ENCODE measurements around the gene MEG3.

The MEG3 gene

DNA sequence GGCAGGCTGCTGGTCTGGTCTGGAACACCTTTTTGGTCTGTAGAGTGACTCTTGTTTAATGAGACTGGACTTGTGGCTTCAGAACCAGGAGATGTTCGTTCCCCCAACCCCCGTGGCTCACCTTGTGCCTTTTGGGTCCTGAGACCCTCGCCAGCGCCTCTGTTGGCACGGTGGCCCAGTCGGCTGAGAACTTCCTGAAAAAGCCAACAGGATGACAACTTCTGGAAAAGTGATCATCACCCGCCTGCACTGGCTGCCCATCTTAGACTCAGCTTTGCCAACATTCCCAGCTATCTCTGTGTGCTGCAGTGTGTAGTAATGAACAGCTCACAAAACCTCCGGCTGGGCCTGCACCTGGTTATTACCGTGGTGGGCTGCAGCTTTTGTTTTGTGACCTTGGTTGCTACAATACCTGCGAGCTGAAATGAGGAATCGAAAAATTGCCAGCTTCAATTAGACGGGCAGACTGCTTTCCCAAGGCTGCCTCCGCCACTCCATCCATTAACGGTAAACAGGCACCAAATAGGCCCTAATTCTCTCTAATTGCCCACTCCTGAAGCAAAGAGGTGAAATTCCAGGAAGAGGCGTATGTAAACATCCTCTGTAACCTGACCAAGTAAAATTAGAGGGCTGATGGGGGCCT lies 16.0 kb downstream of the MEG3 start:
- Histone ChIP-seq H3K9ac (ENCODE audit: low read length in 2 of 2) (no peak overlapping the region), H3K27ac (ENCODE audit: low read length) (no peak overlapping the region), H3K9me3 (ENCODE audit: control insufficient read depth in 2 of 2, low read length in 2 of 2) (no peaks in the 10 kb centered on the region), H3K36me3 (ENCODE audit: control insufficient read depth in 2 of 2, insufficient read depth in 2 of 2, low read length in 2 of 2) (no peaks in the 10 kb centered on the region), H3K4me3 (ENCODE audit: low read length in 2 of 2) (no peak overlapping the region), H3K4me1 (ENCODE audit: control insufficient read depth, insufficient read depth, low read length) (no peaks in the 10 kb centered on the region), H3K27me3 (ENCODE audit: control insufficient read depth in 1 of 2, insufficient read depth in 2 of 2, low read length in 2 of 2) (no peaks in the 10 kb centered on the region)

DNA sequence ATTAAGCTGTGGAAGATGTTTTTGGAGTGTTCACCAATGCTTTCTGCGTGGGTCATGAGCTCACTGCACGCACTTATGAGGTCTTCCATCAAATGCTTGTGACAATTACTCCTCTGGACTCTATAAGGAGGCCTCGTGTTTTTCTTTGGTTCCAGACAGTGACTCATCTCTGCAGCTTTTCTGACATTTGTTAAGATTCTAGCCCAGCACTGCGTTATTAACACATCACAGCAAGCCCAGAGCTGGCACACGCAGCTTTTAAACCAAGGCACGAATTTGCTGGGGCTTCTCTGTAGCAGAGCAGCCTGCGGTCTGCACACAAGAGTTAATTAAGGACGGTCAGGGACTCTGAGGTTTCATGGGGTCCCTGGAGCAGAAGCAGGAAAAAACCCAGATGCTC lies 16.9 kb downstream of the MEG3 start:
- Histone ChIP-seq H3K27me3 (ENCODE audit: control insufficient read depth in 1 of 2, insufficient read depth in 2 of 2, low read length in 2 of 2) (no peaks in the 10 kb centered on the region), H3K4me1 (ENCODE audit: control insufficient read depth, insufficient read depth, low read length) (no peaks in the 10 kb centered on the region), H3K27ac (ENCODE audit: low read length) (no peak overlapping the region), H3K36me3 (ENCODE audit: control insufficient read depth in 2 of 2, insufficient read depth in 2 of 2, low read length in 2 of 2) (no peaks in the 10 kb centered on the region), H3K9ac (ENCODE audit: low read length in 2 of 2) (no peak overlapping the region), H3K4me3 (ENCODE audit: low read length in 2 of 2) (no peak overlapping the region), H3K9me3 (ENCODE audit: control insufficient read depth in 2 of 2, low read length in 2 of 2) (no peaks in the 10 kb centered on the region)

DNA sequence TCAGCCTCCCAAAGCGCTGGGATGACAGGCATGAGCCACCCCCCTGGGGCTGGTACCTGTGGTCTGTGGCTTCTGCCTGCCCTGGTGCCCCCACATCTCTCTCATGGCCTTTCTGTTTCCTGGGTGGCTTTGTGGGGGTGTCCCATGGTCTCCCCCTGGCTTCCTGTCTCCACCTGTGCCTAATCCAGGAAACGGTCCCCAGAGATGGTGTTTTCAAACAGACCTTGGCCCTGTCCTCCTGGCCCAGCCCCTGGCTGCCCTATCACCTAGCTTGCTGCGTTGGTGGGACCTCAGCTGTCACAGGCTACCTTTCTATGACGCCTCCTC lies 18.1 kb downstream of the MEG3 start:
- no peaks in the 10 kb centered on the region for H3K36me3 ChIP-seq (ENCODE audit: control insufficient read depth in 2 of 2, insufficient read depth in 2 of 2, low read length in 2 of 2)
- H3K27ac ChIP-seq (ENCODE audit: low read length), result no peak overlapping the region
- no peaks in the 10 kb centered on the region for H3K27me3 ChIP-seq (ENCODE audit: control insufficient read depth in 1 of 2, insufficient read depth in 2 of 2, low read length in 2 of 2)
- no peaks in the 10 kb centered on the region for H3K9me3 ChIP-seq (ENCODE audit: control insufficient read depth in 2 of 2, low read length in 2 of 2)
- no peaks in the 10 kb centered on the region for H3K4me1 ChIP-seq (ENCODE audit: control insufficient read depth, insufficient read depth, low read length)
- no peak overlapping the region for H3K4me3 ChIP-seq (ENCODE audit: low read length in 2 of 2)
- H3K9ac ChIP-seq (ENCODE audit: low read length in 2 of 2), result no peak overlapping the region

DNA sequence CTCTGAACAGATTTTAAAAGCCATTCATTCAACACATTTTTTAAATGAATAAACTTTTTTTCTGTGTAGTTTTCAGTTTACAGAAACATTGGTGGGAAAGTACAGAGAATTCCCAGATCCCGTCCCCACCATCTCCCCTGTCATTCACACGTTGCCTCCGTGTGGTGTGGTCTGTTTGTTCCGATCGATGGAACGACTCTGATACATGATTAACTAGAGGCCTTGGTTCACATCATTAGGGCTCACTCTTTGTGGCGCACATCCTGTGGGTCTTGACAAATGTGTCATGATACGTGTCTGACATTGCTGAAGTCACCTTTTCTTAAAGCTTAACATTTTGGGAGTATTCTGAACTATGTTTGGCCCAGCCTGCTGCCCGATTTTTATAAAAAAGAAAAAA lies 18.5 kb downstream of the MEG3 start:
- H3K27me3 ChIP-seq (ENCODE audit: control insufficient read depth in 1 of 2, insufficient read depth in 2 of 2, low read length in 2 of 2), result no peaks in the 10 kb centered on the region
- H3K36me3 ChIP-seq (ENCODE audit: control insufficient read depth in 2 of 2, insufficient read depth in 2 of 2, low read length in 2 of 2), result no peaks in the 10 kb centered on the region
- H3K27ac ChIP-seq (ENCODE audit: low read length), result no peak overlapping the region
- H3K9me3 ChIP-seq (ENCODE audit: control insufficient read depth in 2 of 2, low read length in 2 of 2), result no peaks in the 10 kb centered on the region
- no peaks in the 10 kb centered on the region for H3K4me1 ChIP-seq (ENCODE audit: control insufficient read depth, insufficient read depth, low read length)
- no peak overlapping the region for H3K4me3 ChIP-seq (ENCODE audit: low read length in 2 of 2)
- H3K9ac ChIP-seq (ENCODE audit: low read length in 2 of 2), result no peak overlapping the region

DNA sequence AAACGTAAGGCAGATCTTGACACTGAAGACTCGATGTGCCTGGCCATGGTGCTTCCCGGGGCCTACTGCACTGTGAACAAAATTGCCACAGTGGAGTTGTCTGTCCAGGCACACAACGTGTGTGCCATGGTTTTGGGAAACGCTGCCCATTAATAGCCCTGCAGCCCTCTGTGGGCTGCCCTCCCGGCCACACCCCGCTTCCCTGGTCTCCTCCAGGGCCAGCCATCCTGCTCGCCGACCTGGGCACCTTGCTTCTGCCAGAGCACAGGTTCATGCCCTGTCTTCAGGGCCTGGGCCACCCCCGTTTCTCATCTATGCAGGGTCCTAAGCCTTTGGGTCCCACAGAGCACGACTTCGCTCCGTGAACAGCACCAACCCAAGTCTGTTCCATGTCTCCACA lies 18.9 kb downstream of the MEG3 start:
- H3K4me1 ChIP-seq (ENCODE audit: control insufficient read depth, insufficient read depth, low read length), result no peaks in the 10 kb centered on the region
- H3K36me3 ChIP-seq (ENCODE audit: control insufficient read depth in 2 of 2, insufficient read depth in 2 of 2, low read length in 2 of 2), result no peaks in the 10 kb centered on the region
- H3K4me3 ChIP-seq (ENCODE audit: low read length in 2 of 2), result no peak overlapping the region
- no peaks in the 10 kb centered on the region for H3K9me3 ChIP-seq (ENCODE audit: control insufficient read depth in 2 of 2, low read length in 2 of 2)
- H3K27me3 ChIP-seq (ENCODE audit: control insufficient read depth in 1 of 2, insufficient read depth in 2 of 2, low read length in 2 of 2), result no peaks in the 10 kb centered on the region
- H3K9ac ChIP-seq (ENCODE audit: low read length in 2 of 2), result no peak overlapping the region
- no peak overlapping the region for H3K27ac ChIP-seq (ENCODE audit: low read length)

DNA sequence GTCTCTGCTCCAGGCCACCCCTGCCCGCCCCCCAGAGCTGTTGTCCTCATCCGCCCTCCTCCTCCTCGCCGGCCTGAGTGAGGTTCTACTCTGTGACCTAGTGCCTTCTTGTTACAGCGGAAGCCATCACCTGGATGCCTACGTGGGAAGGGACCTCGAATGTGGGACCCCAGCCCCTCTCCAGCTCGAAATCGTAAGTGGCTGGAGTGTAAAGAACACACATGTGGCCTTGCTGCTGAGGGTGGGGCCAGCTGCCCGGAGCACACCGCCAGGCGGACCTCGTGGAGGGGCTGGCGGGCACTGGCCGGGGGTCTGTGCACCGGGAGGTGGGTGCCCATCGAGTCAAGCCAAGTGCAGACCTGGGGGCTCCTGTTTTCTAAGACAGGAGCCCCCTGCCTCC lies 19.4 kb downstream of the MEG3 start:
- H3K9me3 ChIP-seq (ENCODE audit: control insufficient read depth in 2 of 2, low read length in 2 of 2), result no peaks in the 10 kb centered on the region
- H3K27me3 ChIP-seq (ENCODE audit: control insufficient read depth in 1 of 2, insufficient read depth in 2 of 2, low read length in 2 of 2), result no peaks in the 10 kb centered on the region
- H3K27ac ChIP-seq (ENCODE audit: low read length), result no peak overlapping the region
- no peak overlapping the region for H3K4me3 ChIP-seq (ENCODE audit: low read length in 2 of 2)
- no peaks in the 10 kb centered on the region for H3K36me3 ChIP-seq (ENCODE audit: control insufficient read depth in 2 of 2, insufficient read depth in 2 of 2, low read length in 2 of 2)
- H3K9ac ChIP-seq (ENCODE audit: low read length in 2 of 2), result no peak overlapping the region
- H3K4me1 ChIP-seq (ENCODE audit: control insufficient read depth, insufficient read depth, low read length), result no peaks in the 10 kb centered on the region

DNA sequence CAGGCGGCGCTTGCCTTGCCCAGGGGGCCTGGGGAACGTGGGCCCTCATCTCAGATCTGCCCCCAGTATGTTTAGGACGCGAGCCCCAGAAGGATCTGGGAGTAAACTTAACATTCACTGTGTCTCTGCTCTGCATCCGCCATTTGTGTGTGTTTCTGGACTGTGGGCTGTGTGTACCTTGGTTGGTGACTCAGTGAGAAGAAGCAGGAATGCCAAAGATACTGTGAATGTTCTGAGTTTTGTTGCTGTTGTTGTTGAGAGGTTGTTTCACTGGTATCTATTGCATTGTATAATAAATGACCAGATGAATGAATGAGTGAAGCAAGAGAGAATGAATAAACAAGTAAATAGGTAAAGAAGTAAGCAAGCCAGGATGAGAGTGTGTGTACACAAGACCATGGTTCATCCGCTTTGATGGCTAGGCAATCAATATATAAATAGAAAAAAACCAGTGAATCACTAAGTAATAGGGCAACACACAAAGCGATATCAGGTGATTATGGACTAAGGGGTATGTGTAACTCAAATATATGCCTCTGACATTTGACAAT lies 20.5 kb downstream of the MEG3 start:
- Histone ChIP-seq H3K9me3 (ENCODE audit: control insufficient read depth in 2 of 2, low read length in 2 of 2) (no peaks in the 10 kb centered on the region), H3K9ac (ENCODE audit: low read length in 2 of 2) (no peak overlapping the region), H3K27ac (ENCODE audit: low read length) (no peak overlapping the region), H3K27me3 (ENCODE audit: control insufficient read depth in 1 of 2, insufficient read depth in 2 of 2, low read length in 2 of 2) (no peaks in the 10 kb centered on the region), H3K4me1 (ENCODE audit: control insufficient read depth, insufficient read depth, low read length) (no peaks in the 10 kb centered on the region), H3K4me3 (ENCODE audit: low read length in 2 of 2) (no peak overlapping the region), H3K36me3 (ENCODE audit: control insufficient read depth in 2 of 2, insufficient read depth in 2 of 2, low read length in 2 of 2) (no peaks in the 10 kb centered on the region)

DNA sequence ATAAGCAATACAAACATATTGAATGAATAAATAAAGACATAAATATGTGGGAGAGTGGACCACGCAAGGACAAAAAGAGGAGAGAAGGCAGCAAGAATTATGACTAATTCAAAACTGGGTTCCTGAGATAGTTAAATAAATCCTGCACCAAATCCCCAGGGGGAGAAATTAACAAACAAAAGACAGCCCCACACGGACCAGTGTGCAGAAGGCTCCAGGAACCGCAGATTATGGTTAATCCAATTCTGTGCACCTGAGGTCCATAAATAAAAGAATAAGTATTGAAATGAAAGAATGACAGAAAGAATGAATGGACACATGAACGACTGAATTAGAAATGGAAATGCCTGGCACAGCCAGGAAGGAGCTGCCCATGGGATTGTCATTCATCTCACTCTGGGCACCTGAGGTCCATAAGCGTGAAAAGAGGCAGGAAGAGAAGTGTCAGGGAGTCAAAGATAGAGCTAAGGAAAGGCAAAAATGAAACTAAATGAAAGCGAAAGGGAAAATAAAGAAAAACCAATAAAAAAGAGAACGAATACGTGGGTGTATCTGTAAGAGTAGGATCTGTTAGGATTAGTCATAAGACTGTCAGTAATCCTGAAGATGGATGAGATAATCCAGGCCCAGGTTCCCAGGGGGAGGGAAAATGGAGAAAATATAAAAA lies 23.3 kb downstream of the MEG3 start:
- H3K9me3 ChIP-seq (ENCODE audit: control insufficient read depth in 2 of 2, low read length in 2 of 2), result no peaks in the 10 kb centered on the region
- H3K4me1 ChIP-seq (ENCODE audit: control insufficient read depth, insufficient read depth, low read length), result no peaks in the 10 kb centered on the region
- no peak overlapping the region for H3K27ac ChIP-seq (ENCODE audit: low read length)
- no peaks in the 10 kb centered on the region for H3K27me3 ChIP-seq (ENCODE audit: control insufficient read depth in 1 of 2, insufficient read depth in 2 of 2, low read length in 2 of 2)
- no peak overlapping the region for H3K9ac ChIP-seq (ENCODE audit: low read length in 2 of 2)
- no peak overlapping the region for H3K4me3 ChIP-seq (ENCODE audit: low read length in 2 of 2)
- no peaks in the 10 kb centered on the region for H3K36me3 ChIP-seq (ENCODE audit: control insufficient read depth in 2 of 2, insufficient read depth in 2 of 2, low read length in 2 of 2)

DNA sequence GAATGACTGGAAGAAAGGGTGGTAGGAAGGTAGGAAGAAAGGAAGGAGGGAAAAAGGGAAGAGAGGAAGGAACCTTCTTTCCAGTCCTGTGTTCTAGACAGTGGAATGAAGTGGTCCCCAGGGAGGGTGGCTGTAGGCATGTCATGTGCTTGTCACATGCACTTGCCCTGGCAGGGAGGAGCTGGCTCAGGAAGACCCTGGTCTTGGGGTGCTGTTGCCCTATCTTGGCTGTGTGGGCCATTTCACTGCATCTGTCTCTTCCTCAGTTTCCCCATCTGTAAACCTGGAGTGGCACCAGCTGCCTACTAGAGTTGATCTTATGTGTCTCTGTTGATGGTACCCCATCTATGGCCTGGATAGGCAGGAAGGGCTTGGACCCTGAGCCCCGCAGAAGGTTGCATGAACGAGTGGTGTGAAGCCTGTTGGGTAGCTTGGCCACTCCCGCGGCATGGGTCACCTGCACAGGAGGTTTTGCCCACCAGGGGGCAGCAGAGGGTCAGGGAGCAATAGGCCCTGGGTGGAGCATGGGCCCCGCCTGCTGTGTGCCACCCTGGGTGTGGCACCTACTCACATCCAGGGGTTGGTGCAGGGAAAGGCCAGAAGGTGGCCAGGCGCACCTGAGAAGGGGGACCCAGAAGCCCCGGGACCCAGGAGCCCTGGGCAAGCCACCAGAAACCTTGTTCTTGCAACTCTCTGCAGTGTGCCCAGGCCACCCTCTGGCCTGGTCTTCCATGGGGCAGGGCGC lies 25.1 kb downstream of the MEG3 start:
- Histone ChIP-seq H3K27me3 (ENCODE audit: control insufficient read depth in 1 of 2, insufficient read depth in 2 of 2, low read length in 2 of 2) (no peaks in the 10 kb centered on the region), H3K9me3 (ENCODE audit: control insufficient read depth in 2 of 2, low read length in 2 of 2) (no peaks in the 10 kb centered on the region), H3K4me3 (ENCODE audit: low read length in 2 of 2) (no peak overlapping the region), H3K9ac (ENCODE audit: low read length in 2 of 2) (no peak overlapping the region), H3K36me3 (ENCODE audit: control insufficient read depth in 2 of 2, insufficient read depth in 2 of 2, low read length in 2 of 2) (no peaks in the 10 kb centered on the region), H3K4me1 (ENCODE audit: control insufficient read depth, insufficient read depth, low read length) (no peaks in the 10 kb centered on the region), H3K27ac (ENCODE audit: low read length) (no peak overlapping the region)

DNA sequence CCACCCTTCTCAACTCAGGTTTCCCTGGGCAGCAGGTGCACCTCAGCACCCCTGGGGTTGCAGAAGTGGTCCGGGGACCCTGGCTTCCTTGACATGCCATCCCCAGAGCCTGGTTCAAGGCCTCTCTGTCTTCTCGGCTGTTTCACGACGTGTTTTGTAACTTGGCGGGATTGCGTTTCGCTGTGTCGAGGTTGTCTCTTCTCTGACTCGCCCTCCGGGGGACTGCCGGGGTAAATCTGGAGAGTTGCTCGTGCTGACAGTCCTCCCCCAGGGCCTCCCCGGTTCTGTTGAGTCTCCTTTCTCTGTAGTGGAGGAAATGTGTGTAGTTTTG lies 25.6 kb downstream of the MEG3 start:
- no peaks in the 10 kb centered on the region for H3K36me3 ChIP-seq (ENCODE audit: control insufficient read depth in 2 of 2, insufficient read depth in 2 of 2, low read length in 2 of 2)
- no peaks in the 10 kb centered on the region for H3K4me1 ChIP-seq (ENCODE audit: control insufficient read depth, insufficient read depth, low read length)
- no peak overlapping the region for H3K27ac ChIP-seq (ENCODE audit: low read length)

More for the DNA sequence above, 25.6 kb downstream of the MEG3 start:
- no peaks in the 10 kb centered on the region for H3K9me3 ChIP-seq (ENCODE audit: control insufficient read depth in 2 of 2, low read length in 2 of 2)
- no peak overlapping the region for H3K9ac ChIP-seq (ENCODE audit: low read length in 2 of 2)
- no peaks in the 10 kb centered on the region for H3K27me3 ChIP-seq (ENCODE audit: control insufficient read depth in 1 of 2, insufficient read depth in 2 of 2, low read length in 2 of 2)
- no peak overlapping the region for H3K4me3 ChIP-seq (ENCODE audit: low read length in 2 of 2)
